NCI-H524 treated with DMSO at 0.1 percent for 48 hours (cell line): ENCODE data around the gene IGFLR1.
"Not testable (repeated sequence)": the region's sequence is repeated elsewhere in the genome, so short reads cannot be mapped to it uniquely, and the experiment has no call there.

Experiments
- DNase-seq: peaks from one replicate; lab custom pipeline; 2025; lab: John Stamatoyannopoulos, UW

IGFLR1 gene

GRCh38 chr19:35777086-35777841 is 35.0 kb upstream of the IGFLR1 start:
- no peak for DNase-seq

GRCh38 chr19:35776102-35776788 is 34.0 kb upstream of the IGFLR1 start:
- DNase-seq, result no peak

- DNase-seq, result peak; percentile 85
Observed at GRCh38 chr19:35775298-35776101, 33.2 kb upstream of the IGFLR1 start, which contains the start of gene ARHGAP33. Gene ARHGAP33 (plus strand): TSS chr19:35775564. CDS start chr19:35775659, 95 bp downstream.

GRCh38 chr19:35775046-35775297 is 32.7 kb upstream of the IGFLR1 start:
- DNase-seq, result no peak

- no peak for DNase-seq
Observed at GRCh38 chr19:35774274-35775045, 32.2 kb upstream of the IGFLR1 start.

- DNase-seq, result no peak
Observed at GRCh38 chr19:35773020-35773806, 31.0 kb upstream of the IGFLR1 start.

- DNase-seq, result not testable (repeated sequence)
Observed at GRCh38 chr19:35772362-35772761, 30.1 kb upstream of the IGFLR1 start.

- no peak for DNase-seq
Observed at GRCh38 chr19:35768082-35768421, 25.8 kb upstream of the IGFLR1 start.

GRCh38 chr19:35767288-35768081 is 25.2 kb upstream of the IGFLR1 start:
- DNase-seq, result no peak

- no peak for DNase-seq
Observed at GRCh38 chr19:35766571-35767104, 24.4 kb upstream of the IGFLR1 start.

- DNase-seq, result no peak
Observed at GRCh38 chr19:35764432-35765315, 22.4 kb upstream of the IGFLR1 start.

GRCh38 chr19:35760711-35761349 is 18.6 kb upstream of the IGFLR1 start:
- DNase-seq, result no peak

- DNase-seq, result no peak
Observed at GRCh38 chr19:35759697-35760096, 17.4 kb upstream of the IGFLR1 start.

GRCh38 chr19:35757749-35758608 is 15.7 kb upstream of the IGFLR1 start, which contains the start of gene PROSER3:
Gene PROSER3 (plus strand): TSS chr19:35758176. CDS start chr19:35758216, 40 bp downstream.
- DNase-seq, result peak; percentile 96

GRCh38 chr19:35757231-35757748 is 15.0 kb upstream of the IGFLR1 start:
- no peak for DNase-seq

- no peak for DNase-seq
Observed at GRCh38 chr19:35756377-35757230, 14.4 kb upstream of the IGFLR1 start, which contains the start of gene HSPB6. Gene HSPB6 (minus strand): TSS chr19:35757029. CDS start chr19:35757008, 21 bp downstream.
